ENCODE data around the gene SLC9A9.

GRCh38 chr3:143533391-143533790 lies 314.9 kb downstream of the SLC9A9 start:
- TF ChIP-seq CTCF (optimal IDR thresholded peaks at IDR 0.05 in 1 of 3, IDR thresholded peaks at IDR 0.05 in 1 of 3, conservative IDR thresholded peaks at IDR 0.05 in 1 of 3; ENCODE audit: extremely low read depth in 1 of 3, insufficient read depth in 2 of 3, low read length in 3 of 3): no peak
- no peak for TF ChIP-seq EZH2 (IDR thresholded peaks at IDR 0.05; ENCODE audit: low read length)

All from keratinocyte (primary cell).